ENCODE measurements around the gene BCO1. TPM values are rescaled to one million over a fixed set of nuclear protein-coding genes. Genes with fewer than 3 reads are reported as not detected.
A peak's percentile ranks its signal among the peaks of the same experiment; 100 is the strongest.

The BCO1 gene, protein sequence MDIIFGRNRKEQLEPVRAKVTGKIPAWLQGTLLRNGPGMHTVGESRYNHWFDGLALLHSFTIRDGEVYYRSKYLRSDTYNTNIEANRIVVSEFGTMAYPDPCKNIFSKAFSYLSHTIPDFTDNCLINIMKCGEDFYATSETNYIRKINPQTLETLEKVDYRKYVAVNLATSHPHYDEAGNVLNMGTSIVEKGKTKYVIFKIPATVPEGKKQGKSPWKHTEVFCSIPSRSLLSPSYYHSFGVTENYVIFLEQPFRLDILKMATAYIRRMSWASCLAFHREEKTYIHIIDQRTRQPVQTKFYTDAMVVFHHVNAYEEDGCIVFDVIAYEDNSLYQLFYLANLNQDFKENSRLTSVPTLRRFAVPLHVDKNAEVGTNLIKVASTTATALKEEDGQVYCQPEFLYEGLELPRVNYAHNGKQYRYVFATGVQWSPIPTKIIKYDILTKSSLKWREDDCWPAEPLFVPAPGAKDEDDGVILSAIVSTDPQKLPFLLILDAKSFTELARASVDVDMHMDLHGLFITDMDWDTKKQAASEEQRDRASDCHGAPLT
- total RNA-seq (not detected), polyA plus RNA-seq (not detected)

GRCh38 chr16:81238296-81239011 is at the start of gene BCO1:
Gene BCO1, plus strand, starts transcription at chr16:81238689. Its CDS starts 220 bp downstream, at chr16:81238909.
- H3K27ac Mint-ChIP-seq = peak within 1 kb of the TSS in 2 of 7 donors; percentile 65 to 72
- intact Hi-C loops (cut with micrococcal nuclease) = no loop called here
- POLR2A ChIA-PET (ENCODE audit: partially characterized antibody) = no interaction called here

GRCh38 chr16:81189100-81189664 is 49.3 kb upstream of the BCO1 start:
- no peaks in the 10 kb centered on the region for H3K27me3 ChIP-seq (ENCODE audit: insufficient read depth, low read length)
- H3K9me3 Mint-ChIP-seq = no peaks in the 10 kb centered on the region
- no peaks in the 10 kb centered on the region for H3K36me3 ChIP-seq (ENCODE audit: insufficient read depth, low read length)
- H3K27ac Mint-ChIP-seq = no peak overlapping the region
- ChIA-PET CTCF (ENCODE audit: partially characterized antibody) (no interaction called here), POLR2A (ENCODE audit: partially characterized antibody) (no interaction called here)
- H3K4me3 ChIP-seq (ENCODE audit: low read length in 2 of 2) = no peak overlapping the region
- no peak overlapping the region for H3K4me3 Mint-ChIP-seq
- no peaks in the 10 kb centered on the region for H3K36me3 Mint-ChIP-seq
- H3K9me3 ChIP-seq (ENCODE audit: control insufficient read depth in 1 of 2, low read length in 2 of 2) = no peaks in the 10 kb centered on the region
- peaks cover 6 to 9% of the 10 kb centered on the region in 2 donors for H3K27me3 Mint-ChIP-seq
- intact Hi-C loops (cut with micrococcal nuclease) = no loop called here
- DNase-seq = no peak
- H3K4me1 Mint-ChIP-seq = peaks cover 0 to 2% (median 0%) of the 10 kb centered on the region in 4 donors
- H3K27ac ChIP-seq (ENCODE audit: low read depth, low read length) = no peak overlapping the region
- H3K4me1 ChIP-seq (ENCODE audit: insufficient read depth, low read length) = no peaks in the 10 kb centered on the region

More at GRCh38 chr16:81238296-81239011, at the start of gene BCO1:
- Mint-ChIP-seq H3K36me3 (no peaks in the 10 kb centered on the region), H3K4me1 (peaks cover 3 to 16% (median 6%) of the 10 kb centered on the region in 4 donors), H3K4me3 (peak within 1 kb of the TSS in 5 of 8 donors; percentile 4 to 66 (median 37)), H3K27me3 (peaks cover 0 to 6% of the 10 kb centered on the region in 2 donors), H3K9me3 (no peaks in the 10 kb centered on the region)
- Histone ChIP-seq H3K4me3 (ENCODE audit: low read length in 2 of 2) (no peak within 1 kb of the TSS), H3K27me3 (ENCODE audit: insufficient read depth, low read length) (no peaks in the 10 kb centered on the region), H3K4me1 (ENCODE audit: insufficient read depth, low read length) (peaks cover 4% of the 10 kb centered on the region), H3K9me3 (ENCODE audit: control insufficient read depth in 1 of 2, low read length in 2 of 2) (no peaks in the 10 kb centered on the region), H3K36me3 (ENCODE audit: insufficient read depth, low read length) (no peaks in the 10 kb centered on the region), H3K27ac (ENCODE audit: low read depth, low read length) (no peak within 1 kb of the TSS)
- CTCF ChIA-PET (ENCODE audit: partially characterized antibody) = no interaction called here
- DNase-seq = no peak

DNA sequence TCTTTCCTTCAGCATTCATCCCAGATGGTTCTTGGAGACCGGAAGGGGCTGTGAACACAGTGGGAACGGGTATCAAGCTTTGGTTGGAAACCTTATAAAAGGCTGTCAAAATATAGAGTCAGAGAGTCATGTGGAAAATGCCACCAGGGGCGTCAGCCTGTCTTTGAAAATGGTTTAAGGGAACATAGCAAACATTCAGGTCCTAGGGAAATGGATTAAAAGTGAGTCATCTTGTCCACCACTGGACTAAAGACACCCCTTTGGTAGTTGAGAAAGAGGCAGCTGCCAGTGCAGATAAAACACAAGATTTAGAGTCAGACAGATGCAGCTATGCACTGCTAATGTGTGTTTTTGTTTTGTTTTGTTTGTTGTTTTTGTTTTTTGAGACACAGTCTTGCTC is 47.8 kb upstream of the BCO1 start:
- no peaks in the 10 kb centered on the region for H3K9me3 Mint-ChIP-seq
- Histone ChIP-seq H3K27me3 (ENCODE audit: insufficient read depth, low read length) (no peaks in the 10 kb centered on the region), H3K4me1 (ENCODE audit: insufficient read depth, low read length) (no peaks in the 10 kb centered on the region), H3K27ac (ENCODE audit: low read depth, low read length) (no peak overlapping the region), H3K9me3 (ENCODE audit: control insufficient read depth in 1 of 2, low read length in 2 of 2) (no peaks in the 10 kb centered on the region), H3K36me3 (ENCODE audit: insufficient read depth, low read length) (no peaks in the 10 kb centered on the region), H3K4me3 (ENCODE audit: low read length in 2 of 2) (no peak overlapping the region)
- no peak overlapping the region for H3K27ac Mint-ChIP-seq
- no peak overlapping the region for H3K4me3 Mint-ChIP-seq
- no peaks in the 10 kb centered on the region for H3K4me1 Mint-ChIP-seq
- peaks cover 6 to 9% of the 10 kb centered on the region in 2 donors for H3K27me3 Mint-ChIP-seq
- ChIA-PET POLR2A (ENCODE audit: partially characterized antibody) (no interaction called here), CTCF (ENCODE audit: partially characterized antibody) (no interaction called here)
- intact Hi-C loops (cut with micrococcal nuclease) = no loop called here
- H3K36me3 Mint-ChIP-seq = no peaks in the 10 kb centered on the region
- DNase-seq = no peak

DNA sequence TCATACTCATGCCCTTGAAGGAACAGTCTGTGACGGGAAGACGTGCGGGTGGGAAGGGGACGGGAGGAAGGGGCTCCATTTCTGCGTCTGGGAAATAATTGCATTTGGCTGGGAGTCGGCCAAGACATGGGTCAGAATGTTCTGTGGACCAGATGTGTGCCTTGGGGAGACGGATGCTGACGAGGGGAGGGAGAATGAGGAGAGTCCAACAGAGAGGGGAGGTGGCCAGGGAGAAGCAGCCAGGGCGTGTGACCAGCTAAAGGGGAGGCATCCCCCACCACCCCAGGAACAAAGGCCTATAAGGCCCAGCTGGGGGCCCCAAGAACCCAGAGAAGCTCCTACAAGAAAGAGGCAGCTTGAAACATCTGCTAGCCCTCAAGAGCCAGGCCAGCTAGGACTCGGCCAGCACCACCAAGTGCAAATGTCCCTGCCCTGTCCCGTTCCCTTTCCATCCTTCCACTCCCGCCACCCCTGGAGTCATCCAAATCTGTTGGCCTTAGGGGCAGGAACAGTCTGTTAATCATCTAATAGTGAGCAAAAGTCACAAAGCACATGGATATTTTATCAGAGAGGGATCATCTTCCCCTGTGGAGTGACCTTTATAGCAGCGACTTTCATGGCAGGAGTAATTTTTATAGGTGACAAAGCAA is 42.5 kb upstream of the BCO1 start:
- H3K4me3 Mint-ChIP-seq = no peak overlapping the region
- Histone ChIP-seq H3K4me1 (ENCODE audit: insufficient read depth, low read length) (no peaks in the 10 kb centered on the region), H3K27ac (ENCODE audit: low read depth, low read length) (no peak overlapping the region), H3K4me3 (ENCODE audit: low read length in 2 of 2) (no peak overlapping the region), H3K36me3 (ENCODE audit: insufficient read depth, low read length) (no peaks in the 10 kb centered on the region), H3K9me3 (ENCODE audit: control insufficient read depth in 1 of 2, low read length in 2 of 2) (no peaks in the 10 kb centered on the region), H3K27me3 (ENCODE audit: insufficient read depth, low read length) (no peaks in the 10 kb centered on the region)
- peaks cover 6 to 20% of the 10 kb centered on the region in 2 donors for H3K27me3 Mint-ChIP-seq
- H3K36me3 Mint-ChIP-seq = no peaks in the 10 kb centered on the region
- POLR2A ChIA-PET (ENCODE audit: partially characterized antibody) = no interaction called here
- H3K27ac Mint-ChIP-seq = no peak overlapping the region
- H3K4me1 Mint-ChIP-seq = no peaks in the 10 kb centered on the region
- intact Hi-C loops (cut with micrococcal nuclease) = no loop called here
- no peaks in the 10 kb centered on the region for H3K9me3 Mint-ChIP-seq
- CTCF ChIA-PET (ENCODE audit: partially characterized antibody) = interaction anchor here (0.8 kb wide), 1 partner anchor 9 kb away, joined by 3 read pairs; no protein-coding TSS in a partner anchor
- DNase-seq = no peak

GRCh38 chr16:81198635-81199034 is 39.9 kb upstream of the BCO1 start:
- no peak overlapping the region for H3K4me3 Mint-ChIP-seq
- CTCF ChIA-PET (ENCODE audit: partially characterized antibody) = no interaction called here

DNA sequence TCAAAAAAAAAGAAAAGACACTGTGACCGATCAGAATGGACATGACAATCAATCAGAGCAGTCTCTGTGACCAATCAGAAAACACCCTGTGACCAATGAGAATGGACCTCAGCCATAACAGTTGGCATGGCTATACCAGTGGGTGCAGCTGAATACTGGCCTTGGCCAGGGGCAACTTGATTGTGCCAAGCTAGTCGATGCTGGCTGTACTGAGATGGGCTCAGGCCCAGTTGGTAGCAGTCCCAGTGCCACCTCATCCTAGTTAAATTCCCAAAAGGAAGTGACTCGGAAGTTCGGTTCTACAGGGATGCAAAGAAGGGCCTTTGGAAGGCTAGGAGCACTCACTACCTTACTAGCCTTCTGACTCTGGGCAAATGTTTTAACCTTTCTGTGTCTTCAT is 37.2 kb upstream of the BCO1 start:
- Mint-ChIP-seq H3K4me1 (peaks cover 0 to 3% (median under 1%) of the 10 kb centered on the region in 4 donors), H3K36me3 (no peaks in the 10 kb centered on the region), H3K9me3 (no peaks in the 10 kb centered on the region), H3K27me3 (peaks cover 6 to 22% of the 10 kb centered on the region in 2 donors), H3K4me3 (no peak overlapping the region), H3K27ac (no peak overlapping the region)
- no peaks in the 10 kb centered on the region for H3K36me3 ChIP-seq (ENCODE audit: insufficient read depth, low read length)
- no peak for DNase-seq
- no peaks in the 10 kb centered on the region for H3K4me1 ChIP-seq (ENCODE audit: insufficient read depth, low read length)
- no peaks in the 10 kb centered on the region for H3K9me3 ChIP-seq (ENCODE audit: control insufficient read depth in 1 of 2, low read length in 2 of 2)
- no peaks in the 10 kb centered on the region for H3K27me3 ChIP-seq (ENCODE audit: insufficient read depth, low read length)
- no peak overlapping the region for H3K4me3 ChIP-seq (ENCODE audit: low read length in 2 of 2)
- ChIA-PET POLR2A (ENCODE audit: partially characterized antibody) (no interaction called here), CTCF (ENCODE audit: partially characterized antibody) (no interaction called here)
- intact Hi-C loops (cut with micrococcal nuclease) = no loop called here
- H3K27ac ChIP-seq (ENCODE audit: low read depth, low read length) = no peak overlapping the region

More at GRCh38 chr16:81198635-81199034, 39.9 kb upstream of the BCO1 start:
- Histone ChIP-seq H3K27ac (ENCODE audit: low read depth, low read length) (no peak overlapping the region), H3K27me3 (ENCODE audit: insufficient read depth, low read length) (no peaks in the 10 kb centered on the region), H3K9me3 (ENCODE audit: control insufficient read depth in 1 of 2, low read length in 2 of 2) (no peaks in the 10 kb centered on the region), H3K36me3 (ENCODE audit: insufficient read depth, low read length) (no peaks in the 10 kb centered on the region), H3K4me1 (ENCODE audit: insufficient read depth, low read length) (no peaks in the 10 kb centered on the region), H3K4me3 (ENCODE audit: low read length in 2 of 2) (no peak overlapping the region)
- Mint-ChIP-seq H3K27me3 (peaks cover 6 to 21% of the 10 kb centered on the region in 2 donors), H3K9me3 (no peaks in the 10 kb centered on the region), H3K27ac (no peak overlapping the region), H3K36me3 (no peaks in the 10 kb centered on the region), H3K4me1 (no peaks in the 10 kb centered on the region)
- POLR2A ChIA-PET (ENCODE audit: partially characterized antibody) = no interaction called here
- intact Hi-C loops (cut with micrococcal nuclease) = no loop called here
- no peak for DNase-seq

Measured in CD4-positive, alpha-beta memory T cell (primary cell).